Upper lobe of left lung (tissue), 6 donors: ENCODE results near the gene SPEM1. TPM values are rescaled to one million over a fixed set of nuclear protein-coding genes. Genes with fewer than 3 reads are reported as not detected.

Experiments used
- ATAC-seq, 2 donors: fragments of 200-7000 bp; cut with Tn5 transposase; one replicate each; pipeline ENCODE4 v1.9.1; 2022; ENCODE audit warnings: mild to moderate bottlenecking in 2 of 2, moderate library complexity in 2 of 2; ENCODE audit not compliant: low FRiP score in 2 of 2
- DNase-seq, 2 donors: peaks; one replicate each; pipeline ENCODE4 v3.0.0-alpha.2; 2019 to 2020
- H3K27ac ChIP-seq, 4 donors: fragments of 200-600 bp; sonication (generic); one replicate each; pipeline ENCODE4 v1.5.1; 2016 to 2019
- H3K27me3 ChIP-seq, 4 donors: fragments of 200-600 bp; sonication (generic); one replicate each; pipeline ENCODE4 v1.5.1; 2017 to 2019
- H3K36me3 ChIP-seq, 4 donors: fragments of 200-600 bp; sonication (generic); one replicate each; pipeline ENCODE4 v1.5.1; 2016 to 2019
- H3K4me1 ChIP-seq, 4 donors: fragments of 200-600 bp; sonication (generic); one replicate each; pipeline ENCODE4 v1.5.1; 2018 to 2019
- H3K4me3 ChIP-seq, 4 donors: fragments of 200-600 bp; sonication (generic); one replicate each; pipeline ENCODE4 v1.5.1; 2017 to 2019; ENCODE audit warnings: mild to moderate bottlenecking in 2 of 4, moderate library complexity in 1 of 4
- H3K9me3 ChIP-seq, 4 donors: fragments of 200-600 bp; sonication (generic); one replicate each; pipeline ENCODE4 v1.5.1; 2018 to 2019
- EP300 ChIP-seq, 4 donors: sonication (generic); formaldehyde crosslinking; IDR thresholded peaks; one replicate each; pipeline ENCODE4 v1.5.1; 2017; ENCODE audit warnings: antibody characterized with exemption in 4 of 4, control low read depth in 2 of 4
- POLR2A ChIP-seq, 4 donors: fragments of 450-650 bp; IDR thresholded peaks; one replicate each; pipeline ENCODE4 v1.5.1; 2016 to 2017; ENCODE audit warnings: antibody characterized with exemption in 4 of 4, mild to moderate bottlenecking in 2 of 4
- POLR2AphosphoS5 ChIP-seq, 2 donors: sonication (generic); formaldehyde crosslinking; IDR thresholded peaks; one replicate each; pipeline ENCODE4 v1.5.1; 2017; ENCODE audit warnings: antibody characterized with exemption in 2 of 2
- WGBS, 2 donors: methylation state at CpG; one replicate each; pipeline ENCODE4 v1.1.5; 2017 to 2018; 5-methylcytosine and 5-hydroxymethylcytosine counted together
- total RNA-seq, 6 donors: library from RNA; depleted of rRNA in 4 of 6; stranded (reverse); fragments of >200 nt in 4 of 6; gene quantifications; one replicate each; pipeline versions ENCODE4 v1.1.0 to v1.2.1, GENCODE V29; 2016 to 2021
- TF ChIP-seq, protein P1 (sequence below), 6 experiments: fragments of 450-650 bp in 4 of 6; fragments of 200-600 bp in 2 of 6; sonication (generic) in 2 of 6; IDR thresholded peaks; one replicate each; pipeline ENCODE4 v1.5.1; 2016 to 2019; ENCODE audit warnings: antibody characterized with exemption in 6 of 6
- donor health status: DM: no; HTN: no; CAD: no; lungs with moderate emphysema.
- donor health status: DM: no; HTN: yes; CAD: no; lungs with severe emphysema.

SPEM1 gene
- total RNA-seq, 6 donors from 2014 or later = not detected

- no peaks in the 10 kb centered on the region for H3K27me3 ChIP-seq
- no peaks in the 10 kb centered on the region for H3K9me3 ChIP-seq
- peaks cover 15 to 32% (median 23%) of the 10 kb centered on the region in 4 donors for H3K4me1 ChIP-seq
- DNase-seq = no peak
- H3K27ac ChIP-seq = peak overlapping the region in 2 of 4 donors; percentile 31 to 50
- peaks cover 0 to 43% (median 28%) of the 10 kb centered on the region in 4 donors for H3K36me3 ChIP-seq
- WGBS, 2 donors = 51 to 57% methylated on average over 2 of the region's 2 CpGs
- no peak for TF ChIP-seq POLR2A (IDR thresholded peaks at IDR 0.05)
- TF ChIP-seq POLR2AphosphoS5 (IDR thresholded peaks at IDR 0.05) = no peak
- TF ChIP-seq, protein P1, sequence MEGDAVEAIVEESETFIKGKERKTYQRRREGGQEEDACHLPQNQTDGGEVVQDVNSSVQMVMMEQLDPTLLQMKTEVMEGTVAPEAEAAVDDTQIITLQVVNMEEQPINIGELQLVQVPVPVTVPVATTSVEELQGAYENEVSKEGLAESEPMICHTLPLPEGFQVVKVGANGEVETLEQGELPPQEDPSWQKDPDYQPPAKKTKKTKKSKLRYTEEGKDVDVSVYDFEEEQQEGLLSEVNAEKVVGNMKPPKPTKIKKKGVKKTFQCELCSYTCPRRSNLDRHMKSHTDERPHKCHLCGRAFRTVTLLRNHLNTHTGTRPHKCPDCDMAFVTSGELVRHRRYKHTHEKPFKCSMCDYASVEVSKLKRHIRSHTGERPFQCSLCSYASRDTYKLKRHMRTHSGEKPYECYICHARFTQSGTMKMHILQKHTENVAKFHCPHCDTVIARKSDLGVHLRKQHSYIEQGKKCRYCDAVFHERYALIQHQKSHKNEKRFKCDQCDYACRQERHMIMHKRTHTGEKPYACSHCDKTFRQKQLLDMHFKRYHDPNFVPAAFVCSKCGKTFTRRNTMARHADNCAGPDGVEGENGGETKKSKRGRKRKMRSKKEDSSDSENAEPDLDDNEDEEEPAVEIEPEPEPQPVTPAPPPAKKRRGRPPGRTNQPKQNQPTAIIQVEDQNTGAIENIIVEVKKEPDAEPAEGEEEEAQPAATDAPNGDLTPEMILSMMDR (IDR thresholded peaks at IDR 0.05) = no peak
- no peak for TF ChIP-seq EP300 (IDR thresholded peaks at IDR 0.05)
- no peak for ATAC-seq
- H3K4me3 ChIP-seq = no peak overlapping the region
Measured at GRCh38 chr17:7391307-7391706, 28.8 kb upstream of the SPEM1 start.

GRCh38 chr17:7392696-7393612 is 27.2 kb upstream of the SPEM1 start:
- ATAC-seq (no peak), DNase-seq (peak in 1 of 2 donors; percentile 82)
- peaks cover 0 to 30% (median 22%) of the 10 kb centered on the region in 4 donors for H3K36me3 ChIP-seq
- no peaks in the 10 kb centered on the region for H3K9me3 ChIP-seq
- H3K27me3 ChIP-seq = no peaks in the 10 kb centered on the region
- WGBS, 2 donors = 81 to 82% methylated on average over 33 to 36 of the region's 42 CpGs
- H3K27ac ChIP-seq = peak overlapping the region; percentile 25 to 93 (median 92)
- H3K4me1 ChIP-seq = peaks cover 15 to 32% (median 23%) of the 10 kb centered on the region in 4 donors
- no peak for TF ChIP-seq POLR2A (IDR thresholded peaks at IDR 0.05)
- TF ChIP-seq POLR2AphosphoS5 (IDR thresholded peaks at IDR 0.05) = no peak
- TF ChIP-seq EP300 (IDR thresholded peaks at IDR 0.05) = no peak
- TF ChIP-seq, protein P1 (IDR thresholded peaks at IDR 0.05) = no peak
- H3K4me3 ChIP-seq = peak overlapping the region; percentile 67 to 95 (median 89)

DNA sequence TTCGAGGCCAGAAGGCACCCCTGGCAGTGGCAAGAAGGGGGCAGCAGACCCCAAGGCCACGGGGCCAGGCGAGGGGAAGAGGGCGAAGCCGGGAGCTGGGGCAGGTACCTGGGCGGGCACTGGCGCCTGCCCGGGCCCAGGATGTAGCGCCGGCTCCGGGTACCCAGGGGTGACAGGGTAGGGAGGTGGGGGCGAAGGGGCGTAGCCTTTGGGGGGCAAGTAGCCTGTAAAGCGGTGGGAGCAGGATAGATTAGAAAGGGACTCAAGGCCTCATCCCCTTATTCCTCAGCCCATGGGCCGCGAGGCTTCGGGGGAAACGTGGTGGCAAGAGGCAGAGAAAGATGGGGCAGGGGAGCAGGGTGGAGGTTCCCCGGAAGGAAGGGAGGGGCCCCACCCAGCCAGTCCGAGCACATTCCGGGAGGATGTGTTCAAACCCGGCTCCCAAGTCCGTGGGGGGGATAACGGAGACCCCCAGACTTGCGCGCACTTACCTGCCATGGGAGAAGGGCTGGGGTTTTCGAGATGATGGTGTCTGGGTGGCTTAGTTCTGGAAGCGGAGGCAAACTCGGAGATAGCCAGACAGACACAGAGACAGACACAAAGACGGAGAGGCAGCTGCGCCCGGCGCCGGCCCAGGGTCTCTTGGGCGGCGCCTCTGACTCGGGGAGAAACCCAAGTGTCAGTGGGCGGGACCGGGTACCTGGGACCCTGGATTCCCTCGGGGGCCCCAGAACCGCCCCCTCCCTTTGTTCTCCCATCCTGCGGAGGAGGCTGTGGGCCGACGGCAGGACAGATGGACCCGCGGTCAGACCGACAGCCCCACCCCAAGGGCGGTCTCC is 26.3 kb upstream of the SPEM1 start:
- peak; percentile 12 to 39 for ATAC-seq
- peaks cover 15 to 32% (median 23%) of the 10 kb centered on the region in 4 donors for H3K4me1 ChIP-seq
- whole genome bisulfite sequencing, 2 donors = 3 to 7% methylated on average over 30 to 33 of the region's 48 CpGs
- TF ChIP-seq POLR2A (IDR thresholded peaks at IDR 0.05) (no peak), EP300 (IDR thresholded peaks at IDR 0.05) (no peak), POLR2AphosphoS5 (IDR thresholded peaks at IDR 0.05) (no peak)
- TF ChIP-seq, protein P1 (IDR thresholded peaks at IDR 0.05) = no peak
- peak overlapping the region; percentile 67 to 95 (median 89) for H3K4me3 ChIP-seq
- peak overlapping the region; percentile 85 to 93 (median 92) for H3K27ac ChIP-seq
- H3K9me3 ChIP-seq = no peaks in the 10 kb centered on the region
- no peaks in the 10 kb centered on the region for H3K27me3 ChIP-seq
- peaks cover 0 to 21% (median 17%) of the 10 kb centered on the region in 4 donors for H3K36me3 ChIP-seq
- peak; percentile 41 to 87 for DNase-seq

DNA sequence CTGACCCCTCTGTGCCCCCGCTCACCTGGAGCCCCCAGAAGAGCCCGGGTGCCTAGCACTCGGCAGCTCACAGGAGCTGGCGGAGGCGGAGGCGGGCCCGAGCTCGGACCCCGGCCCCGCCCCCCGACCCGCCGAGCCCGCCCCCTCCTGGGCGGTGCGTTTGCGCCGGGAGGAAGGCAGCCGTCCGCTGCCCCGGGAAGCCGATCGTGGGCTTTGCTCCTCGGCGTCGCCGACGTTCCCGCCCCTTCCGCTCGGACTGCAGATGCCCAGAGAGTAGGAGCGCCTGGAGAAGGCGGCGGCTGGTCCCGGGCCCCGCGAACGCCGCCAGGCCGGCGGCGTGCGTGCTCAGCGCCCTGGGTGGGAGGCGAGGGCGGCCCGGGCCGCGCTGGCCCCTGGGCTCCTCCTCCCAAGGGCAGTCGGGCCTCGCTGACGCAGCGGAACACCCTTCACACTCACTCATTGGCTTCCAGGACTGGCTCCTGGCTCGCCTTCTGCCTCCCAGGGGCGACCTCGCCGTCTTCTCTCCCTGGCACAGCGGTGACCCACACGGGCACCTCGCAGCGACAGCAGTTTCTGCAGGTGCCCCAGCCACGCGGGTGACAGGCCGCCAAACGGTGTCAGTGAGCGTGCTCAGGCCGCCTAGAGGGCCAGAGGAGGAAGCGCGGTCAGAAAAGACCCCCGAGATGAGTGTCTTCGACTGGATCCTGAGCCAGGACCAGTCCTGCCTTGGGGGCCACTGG is 25.5 kb upstream of the SPEM1 start, which contains the start of gene PLSCR3:
TSS of gene PLSCR3 (minus strand) at position 74 of the 740 bp plus-strand sequence. CDS start 415 bp downstream, outside the sequence.
- H3K27ac ChIP-seq = peak within 1 kb of the TSS; percentile 85 to 93 (median 92)
- WGBS, 2 donors = 0 to 2% methylated on average over 3 to 14 of the region's 71 CpGs
- ATAC-seq (peak; percentile 90 to 96), DNase-seq (peak; percentile 88 to 98)
- H3K9me3 ChIP-seq = no peaks in the 10 kb centered on the region
- H3K27me3 ChIP-seq = no peaks in the 10 kb centered on the region
- H3K36me3 ChIP-seq = peaks cover 0 to 13% (median 9%) of the 10 kb centered on the region in 4 donors
- peaks cover 15 to 32% (median 23%) of the 10 kb centered on the region in 4 donors for H3K4me1 ChIP-seq
- peak within 1 kb of the TSS; percentile 67 to 95 (median 89) for H3K4me3 ChIP-seq
- TF ChIP-seq POLR2AphosphoS5 (IDR thresholded peaks at IDR 0.05) (peak; percentile 70 to 94), EP300 (IDR thresholded peaks at IDR 0.05) (no peak), POLR2A (IDR thresholded peaks at IDR 0.05) (peak in 3 of 4 donors; percentile 50 to 96 (median 89))
- TF ChIP-seq, protein P1 (IDR thresholded peaks at IDR 0.05) = peak in 4 of 6 experiments; percentile 32 to 68 (median 53)
